ENCODE data around the gene ANO10.
"Not testable (repeated sequence)": the region's sequence is repeated elsewhere in the genome, so short reads cannot be mapped to it uniquely, and the experiment has no call there.

ANO10 gene

DNA sequence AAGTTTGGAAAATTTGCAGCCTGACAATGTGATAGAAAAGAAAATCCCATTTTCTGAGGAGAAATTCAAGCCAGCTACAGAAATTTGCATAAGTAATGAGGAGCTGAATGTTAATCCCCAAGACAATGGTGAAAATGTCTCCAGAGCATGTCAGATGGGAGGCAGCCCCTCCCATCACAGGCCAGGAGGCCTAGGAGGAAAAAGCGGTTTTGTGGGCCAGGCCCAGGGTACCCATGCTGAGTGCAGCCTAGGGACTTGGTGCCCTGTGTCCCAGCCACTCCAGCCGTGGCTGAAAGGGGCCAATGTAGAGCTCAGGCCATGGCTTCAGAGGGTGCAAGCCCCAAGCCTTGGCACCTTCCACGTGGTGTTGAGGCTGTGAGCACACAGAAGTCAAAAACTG lies 159.2 kb downstream of the ANO10 start:
- H3K4me1 Mint-ChIP-seq (ENCODE audit: low read depth); H3K4me3 Mint-ChIP-seq; H3K27ac Mint-ChIP-seq; H3K27me3 Mint-ChIP-seq: not testable (repeated sequence)
- H3K9me3 Mint-ChIP-seq, result peaks cover 18% of the 10 kb centered on the region
- H3K36me3 Mint-ChIP-seq (ENCODE audit: low read depth), result peaks cover 16% of the 10 kb centered on the region

DNA sequence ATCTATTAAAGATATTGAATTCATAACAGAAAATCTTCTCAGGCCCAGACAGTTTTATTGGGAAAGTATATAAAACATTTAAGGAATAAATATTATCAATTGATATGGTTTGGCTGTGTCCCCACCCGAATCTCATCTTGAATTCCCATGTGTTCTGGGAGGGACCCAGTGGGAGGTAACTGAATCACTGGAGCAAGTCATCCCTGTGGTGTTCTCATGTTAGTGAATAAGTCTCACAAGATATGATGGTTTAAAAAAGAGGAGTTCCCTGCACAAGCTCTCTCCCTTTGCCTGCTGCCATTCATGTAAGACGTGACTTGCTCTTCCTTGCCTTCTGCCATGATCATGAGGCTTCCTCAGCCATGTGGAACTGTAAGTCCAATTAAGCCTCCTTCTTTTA lies 160.5 kb downstream of the ANO10 start:
- Mint-ChIP-seq H3K27me3 (no peaks in the 10 kb centered on the region), H3K4me1 (ENCODE audit: low read depth) (peaks cover 12% of the 10 kb centered on the region), H3K4me3 (no peak overlapping the region), H3K27ac (no peak overlapping the region), H3K36me3 (ENCODE audit: low read depth) (peaks cover 16% of the 10 kb centered on the region), H3K9me3 (peaks cover 18% of the 10 kb centered on the region)

- H3K4me1 Mint-ChIP-seq (ENCODE audit: low read depth), result peaks cover 13% of the 10 kb centered on the region
- not testable (repeated sequence) for H3K4me3 Mint-ChIP-seq; H3K36me3 Mint-ChIP-seq (ENCODE audit: low read depth); H3K9me3 Mint-ChIP-seq; H3K27ac Mint-ChIP-seq; H3K27me3 Mint-ChIP-seq
Measured at GRCh38 chr3:43457038-43457437, 164.8 kb downstream of the ANO10 start.

DNA sequence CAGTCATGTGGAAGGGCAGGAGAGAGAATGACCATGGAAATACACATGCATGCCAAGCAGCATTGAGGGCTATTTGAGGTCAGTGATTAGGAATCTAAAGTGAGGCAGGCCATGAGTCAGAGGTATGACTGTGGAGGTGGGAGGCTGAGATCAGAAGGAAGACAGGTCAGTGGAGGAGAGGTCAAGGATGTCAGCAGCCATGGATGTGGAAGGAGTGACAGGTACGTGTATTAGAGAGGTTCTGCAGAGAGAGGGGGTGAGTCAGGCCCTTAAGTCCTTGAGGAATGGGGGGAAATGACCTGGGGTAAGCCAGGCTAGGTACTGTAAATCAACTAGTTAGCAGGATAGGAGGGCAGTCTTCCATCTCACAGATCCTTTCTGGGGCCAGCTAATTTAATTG lies 166.6 kb downstream of the ANO10 start:
- peaks cover 13% of the 10 kb centered on the region for H3K4me1 Mint-ChIP-seq (ENCODE audit: low read depth)
- no peaks in the 10 kb centered on the region for H3K36me3 Mint-ChIP-seq (ENCODE audit: low read depth)
- H3K9me3 Mint-ChIP-seq, result no peaks in the 10 kb centered on the region
- no peak overlapping the region for H3K27ac Mint-ChIP-seq
- H3K27me3 Mint-ChIP-seq, result no peaks in the 10 kb centered on the region
- no peak overlapping the region for H3K4me3 Mint-ChIP-seq

DNA sequence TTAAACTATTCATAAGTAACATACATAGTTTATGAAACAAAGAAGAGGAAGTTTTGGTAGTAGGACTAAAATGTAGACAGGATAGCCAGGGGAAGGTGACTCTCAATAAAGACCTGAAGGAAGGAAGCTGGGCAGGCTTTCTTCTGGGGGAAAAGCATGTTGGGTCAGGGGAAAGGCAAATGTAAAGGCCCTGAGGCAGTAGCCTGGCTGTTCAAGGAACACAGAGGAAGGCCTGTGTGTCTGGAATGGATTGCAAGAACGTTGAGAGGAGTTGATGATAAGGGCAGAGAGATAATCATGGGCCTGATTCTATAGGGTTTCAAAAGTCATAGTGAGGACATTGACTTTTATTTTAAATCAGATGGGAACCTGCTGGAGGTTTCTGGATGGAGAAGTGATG lies 167.8 kb downstream of the ANO10 start:
- H3K9me3 Mint-ChIP-seq, result no peaks in the 10 kb centered on the region
- no peak overlapping the region for H3K4me3 Mint-ChIP-seq
- no peak overlapping the region for H3K27ac Mint-ChIP-seq
- H3K4me1 Mint-ChIP-seq (ENCODE audit: low read depth), result peaks cover 13% of the 10 kb centered on the region
- no peaks in the 10 kb centered on the region for H3K36me3 Mint-ChIP-seq (ENCODE audit: low read depth)
- H3K27me3 Mint-ChIP-seq, result no peaks in the 10 kb centered on the region

DNA sequence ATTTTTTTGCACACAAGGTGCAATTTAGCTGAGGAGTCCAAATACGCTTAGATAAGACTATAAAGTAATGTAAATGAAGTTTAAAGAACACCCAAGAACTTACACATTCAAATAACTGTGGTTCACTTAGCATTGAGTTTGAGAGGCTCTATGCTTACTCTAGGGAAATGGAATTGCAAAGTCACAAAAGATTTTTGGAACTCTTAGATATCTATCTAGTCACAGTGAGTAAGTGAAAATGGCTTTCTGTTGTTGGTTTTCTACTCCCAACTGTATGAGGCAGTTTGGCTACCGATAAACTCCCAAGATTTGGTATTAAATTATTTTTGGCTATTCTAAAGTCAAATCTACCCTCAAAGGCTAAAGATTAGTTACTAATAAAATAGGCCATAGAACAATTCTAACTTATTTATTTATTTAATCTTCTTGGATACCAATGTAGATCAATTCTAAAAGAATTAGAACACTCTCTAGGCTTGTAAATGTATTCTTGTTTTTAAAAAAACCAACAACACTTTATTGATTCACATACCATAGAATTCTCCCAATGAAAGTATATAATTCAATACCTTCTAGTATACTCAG lies 170.0 kb downstream of the ANO10 start:
- Mint-ChIP-seq H3K27me3 (no peaks in the 10 kb centered on the region), H3K27ac (no peak overlapping the region), H3K4me3 (no peak overlapping the region), H3K9me3 (no peaks in the 10 kb centered on the region), H3K4me1 (ENCODE audit: low read depth) (peaks cover 5% of the 10 kb centered on the region), H3K36me3 (ENCODE audit: low read depth) (no peaks in the 10 kb centered on the region)

DNA sequence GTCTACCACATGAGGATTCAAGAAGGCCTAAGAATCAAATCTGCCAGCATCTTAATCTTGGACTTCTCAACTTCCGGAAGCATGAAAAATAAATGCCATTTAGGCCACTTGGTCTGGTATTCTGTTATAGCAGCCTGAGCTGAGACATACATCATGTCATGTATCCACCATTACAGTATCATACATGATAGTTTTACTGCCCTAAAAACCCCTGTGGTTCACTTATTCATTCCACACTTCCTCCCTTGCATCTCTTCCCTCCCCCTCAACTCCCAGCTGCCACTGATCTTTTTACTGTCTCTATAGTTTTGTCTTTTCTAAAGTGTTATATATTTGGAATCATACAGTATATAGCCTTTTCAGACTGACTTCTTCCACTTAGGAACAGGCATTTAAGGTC lies 173.7 kb downstream of the ANO10 start:
- no peak overlapping the region for H3K27ac Mint-ChIP-seq
- no peak overlapping the region for H3K4me3 Mint-ChIP-seq
- no peaks in the 10 kb centered on the region for H3K27me3 Mint-ChIP-seq
- no peaks in the 10 kb centered on the region for H3K9me3 Mint-ChIP-seq
- H3K4me1 Mint-ChIP-seq (ENCODE audit: low read depth), result no peaks in the 10 kb centered on the region
- H3K36me3 Mint-ChIP-seq (ENCODE audit: low read depth), result no peaks in the 10 kb centered on the region

- Mint-ChIP-seq H3K4me1 (ENCODE audit: low read depth) (no peaks in the 10 kb centered on the region), H3K9me3 (no peaks in the 10 kb centered on the region), H3K4me3 (no peak overlapping the region), H3K27ac (no peak overlapping the region), H3K36me3 (ENCODE audit: low read depth) (no peaks in the 10 kb centered on the region), H3K27me3 (no peaks in the 10 kb centered on the region)
Measured at GRCh38 chr3:43445820-43446219, 176.0 kb downstream of the ANO10 start.

DNA sequence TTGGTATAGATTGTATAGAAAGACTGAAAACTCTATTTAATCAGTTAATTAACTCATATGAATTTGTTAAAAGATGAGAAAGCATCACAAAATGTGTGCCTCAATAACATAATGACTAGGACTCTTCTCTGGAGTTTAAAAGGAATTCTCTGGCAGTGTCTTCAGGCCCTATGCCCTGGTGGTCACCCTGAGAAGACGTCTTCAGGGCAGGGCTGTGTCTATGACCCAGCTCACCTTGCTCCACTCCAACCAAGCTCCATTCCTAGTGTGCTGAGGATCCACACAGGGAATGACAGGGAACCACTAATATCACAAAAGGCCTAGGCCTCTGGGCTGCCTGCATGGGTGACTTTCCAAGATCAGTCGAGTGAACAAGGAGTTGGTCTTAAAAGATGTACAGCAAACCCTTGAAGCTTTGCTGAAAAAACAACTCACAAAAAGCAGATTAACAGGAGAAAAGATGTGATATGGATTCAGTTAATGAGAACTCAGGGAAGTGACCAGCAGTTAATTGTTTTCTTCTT lies 178.9 kb downstream of the ANO10 start:
- Mint-ChIP-seq H3K36me3 (ENCODE audit: low read depth) (peaks cover 8% of the 10 kb centered on the region), H3K4me1 (ENCODE audit: low read depth) (peaks cover 4% of the 10 kb centered on the region), H3K27ac (no peak overlapping the region), H3K27me3 (no peaks in the 10 kb centered on the region), H3K9me3 (peaks cover 6% of the 10 kb centered on the region), H3K4me3 (no peak overlapping the region)

GRCh38 chr3:43436507-43437140 lies 185.2 kb downstream of the ANO10 start:
- Mint-ChIP-seq H3K4me3 (no peak overlapping the region), H3K27ac (no peak overlapping the region), H3K36me3 (ENCODE audit: low read depth) (peaks cover 11% of the 10 kb centered on the region), H3K9me3 (peaks cover 6% of the 10 kb centered on the region), H3K27me3 (no peaks in the 10 kb centered on the region), H3K4me1 (ENCODE audit: low read depth) (peaks cover 4% of the 10 kb centered on the region)

GRCh38 chr3:43435706-43436105 lies 186.1 kb downstream of the ANO10 start:
- Mint-ChIP-seq H3K4me3 (no peak overlapping the region), H3K27me3 (no peaks in the 10 kb centered on the region), H3K27ac (no peak overlapping the region), H3K36me3 (ENCODE audit: low read depth) (peaks cover 11% of the 10 kb centered on the region), H3K4me1 (ENCODE audit: low read depth) (peaks cover 4% of the 10 kb centered on the region), H3K9me3 (peaks cover 6% of the 10 kb centered on the region)

GRCh38 chr3:43434431-43434830 lies 187.4 kb downstream of the ANO10 start:
- Mint-ChIP-seq H3K36me3 (ENCODE audit: low read depth) (peaks cover 11% of the 10 kb centered on the region), H3K9me3 (peaks cover 6% of the 10 kb centered on the region), H3K27ac (no peak overlapping the region), H3K4me1 (ENCODE audit: low read depth) (no peaks in the 10 kb centered on the region), H3K4me3 (no peak overlapping the region), H3K27me3 (no peaks in the 10 kb centered on the region)

- no peaks in the 10 kb centered on the region for H3K4me1 Mint-ChIP-seq (ENCODE audit: low read depth)
- H3K4me3 Mint-ChIP-seq, result no peak overlapping the region
- no peaks in the 10 kb centered on the region for H3K9me3 Mint-ChIP-seq
- no peaks in the 10 kb centered on the region for H3K27me3 Mint-ChIP-seq
- H3K27ac Mint-ChIP-seq, result no peak overlapping the region
- H3K36me3 Mint-ChIP-seq (ENCODE audit: low read depth), result no peaks in the 10 kb centered on the region
Measured at GRCh38 chr3:43432462-43432861, 189.3 kb downstream of the ANO10 start.

GRCh38 chr3:43426388-43426787 lies 195.4 kb downstream of the ANO10 start:
- H3K4me3 Mint-ChIP-seq, result no peak overlapping the region
- no peak overlapping the region for H3K27ac Mint-ChIP-seq
- peaks cover 7% of the 10 kb centered on the region for H3K9me3 Mint-ChIP-seq
- no peaks in the 10 kb centered on the region for H3K27me3 Mint-ChIP-seq
- peaks cover 5% of the 10 kb centered on the region for H3K36me3 Mint-ChIP-seq (ENCODE audit: low read depth)
- no peaks in the 10 kb centered on the region for H3K4me1 Mint-ChIP-seq (ENCODE audit: low read depth)

- H3K27me3 Mint-ChIP-seq, result no peaks in the 10 kb centered on the region
- H3K4me3 Mint-ChIP-seq, result no peak overlapping the region
- no peaks in the 10 kb centered on the region for H3K4me1 Mint-ChIP-seq (ENCODE audit: low read depth)
- H3K36me3 Mint-ChIP-seq (ENCODE audit: low read depth), result peaks cover 5% of the 10 kb centered on the region
- peaks cover 7% of the 10 kb centered on the region for H3K9me3 Mint-ChIP-seq
- H3K27ac Mint-ChIP-seq, result no peak overlapping the region
Measured at GRCh38 chr3:43425829-43426228, 196.0 kb downstream of the ANO10 start.

DNA sequence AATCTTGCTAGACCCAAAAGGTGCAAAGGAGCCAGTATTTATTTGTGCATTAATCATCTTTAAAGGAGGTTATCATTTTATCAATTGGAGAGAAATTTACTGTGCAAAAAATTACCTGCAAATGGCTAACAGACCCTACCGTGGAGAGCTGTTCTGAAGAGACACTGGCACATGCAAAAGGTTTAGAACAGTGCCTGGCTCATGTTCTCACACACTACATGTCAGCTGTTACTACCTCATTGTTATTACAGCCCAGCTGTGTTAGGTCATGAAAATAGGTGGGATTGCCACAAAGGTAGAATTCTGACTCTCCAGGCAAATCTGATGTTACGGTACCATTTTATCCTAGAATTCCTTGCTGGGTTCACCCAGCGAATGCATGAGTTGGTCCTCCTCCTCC lies 198.2 kb downstream of the ANO10 start:
- H3K36me3 Mint-ChIP-seq (ENCODE audit: low read depth), result peaks cover 5% of the 10 kb centered on the region
- no peaks in the 10 kb centered on the region for H3K4me1 Mint-ChIP-seq (ENCODE audit: low read depth)
- H3K27ac Mint-ChIP-seq, result no peak overlapping the region
- H3K4me3 Mint-ChIP-seq, result no peak overlapping the region
- peaks cover 7% of the 10 kb centered on the region for H3K9me3 Mint-ChIP-seq
- H3K27me3 Mint-ChIP-seq, result no peaks in the 10 kb centered on the region

All from stimulated activated naive CD8-positive, alpha-beta T cell treated with anti-CD3 and anti-CD28 coated beads, Interleukin-15, Interleukin-2, amounts not matched to agents 100 ng/mL and 50 ng/mL, for 24 hours (primary cell).